Measurements from ENCODE around the gene CHPF.

The CHPF gene

DNA sequence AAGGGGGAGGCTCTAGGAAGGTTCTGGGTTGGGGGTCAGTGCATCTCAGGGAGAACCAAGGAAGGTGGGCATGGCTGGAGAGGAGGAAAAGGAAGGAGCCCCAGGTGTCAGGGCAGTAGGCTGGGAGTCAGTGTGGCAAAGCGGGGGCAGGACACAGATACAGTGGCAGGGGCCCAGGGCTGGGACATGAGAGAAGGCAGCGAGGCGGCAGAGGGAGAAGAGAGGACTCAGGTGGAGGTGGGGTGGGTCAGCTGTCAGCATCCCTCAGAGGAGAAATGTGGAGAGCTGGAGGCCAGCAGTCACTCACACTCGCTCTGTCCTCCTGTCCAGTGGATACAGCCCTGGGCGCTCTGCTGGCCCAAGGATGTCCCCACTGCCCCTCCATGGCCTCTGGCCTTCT, 50.5 kb downstream of the CHPF start:
- no peaks in the 10 kb centered on the region for H3K27me3 ChIP-seq (ENCODE audit: low read length)
- H3K27ac ChIP-seq (ENCODE audit: low read depth, low read length), result no peak overlapping the region
- H3K79me2 ChIP-seq (ENCODE audit: insufficient read depth, low read length), result no peaks in the 10 kb centered on the region
- H3K9ac ChIP-seq (ENCODE audit: low read length), result no peak overlapping the region
- H3K36me3 ChIP-seq (ENCODE audit: low read length), result no peaks in the 10 kb centered on the region
- no peak overlapping the region for H3K4me3 ChIP-seq (ENCODE audit: insufficient read depth, low read length, poor library complexity, severe bottlenecking)
- H4K20me1 ChIP-seq (ENCODE audit: low read depth, low read length), result no peaks in the 10 kb centered on the region
- no peaks in the 10 kb centered on the region for H3K9me3 ChIP-seq (ENCODE audit: insufficient read depth, low read length)
- no peaks in the 10 kb centered on the region for H3F3A ChIP-seq (ENCODE audit: insufficient read depth)
- H2AFZ ChIP-seq (ENCODE audit: low read depth, low read length, severe bottlenecking), result no peak overlapping the region
- no peak overlapping the region for H3K4me2 ChIP-seq (ENCODE audit: low read depth, low read length, poor library complexity, severe bottlenecking)
- H3K9me2 ChIP-seq (replicated peaks; ENCODE audit: insufficient read depth, low read length), result no peaks in the 10 kb centered on the region
- TF ChIP-seq EZH2phosphoT487 (conservative IDR thresholded peaks at IDR 0.05; ENCODE audit: low read length), result no peak
- TF ChIP-seq, protein P1, sequence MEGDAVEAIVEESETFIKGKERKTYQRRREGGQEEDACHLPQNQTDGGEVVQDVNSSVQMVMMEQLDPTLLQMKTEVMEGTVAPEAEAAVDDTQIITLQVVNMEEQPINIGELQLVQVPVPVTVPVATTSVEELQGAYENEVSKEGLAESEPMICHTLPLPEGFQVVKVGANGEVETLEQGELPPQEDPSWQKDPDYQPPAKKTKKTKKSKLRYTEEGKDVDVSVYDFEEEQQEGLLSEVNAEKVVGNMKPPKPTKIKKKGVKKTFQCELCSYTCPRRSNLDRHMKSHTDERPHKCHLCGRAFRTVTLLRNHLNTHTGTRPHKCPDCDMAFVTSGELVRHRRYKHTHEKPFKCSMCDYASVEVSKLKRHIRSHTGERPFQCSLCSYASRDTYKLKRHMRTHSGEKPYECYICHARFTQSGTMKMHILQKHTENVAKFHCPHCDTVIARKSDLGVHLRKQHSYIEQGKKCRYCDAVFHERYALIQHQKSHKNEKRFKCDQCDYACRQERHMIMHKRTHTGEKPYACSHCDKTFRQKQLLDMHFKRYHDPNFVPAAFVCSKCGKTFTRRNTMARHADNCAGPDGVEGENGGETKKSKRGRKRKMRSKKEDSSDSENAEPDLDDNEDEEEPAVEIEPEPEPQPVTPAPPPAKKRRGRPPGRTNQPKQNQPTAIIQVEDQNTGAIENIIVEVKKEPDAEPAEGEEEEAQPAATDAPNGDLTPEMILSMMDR (IDR thresholded peaks at IDR 0.05; ENCODE audit: insufficient read depth, low read length, poor library complexity, severe bottlenecking), result no peak

DNA sequence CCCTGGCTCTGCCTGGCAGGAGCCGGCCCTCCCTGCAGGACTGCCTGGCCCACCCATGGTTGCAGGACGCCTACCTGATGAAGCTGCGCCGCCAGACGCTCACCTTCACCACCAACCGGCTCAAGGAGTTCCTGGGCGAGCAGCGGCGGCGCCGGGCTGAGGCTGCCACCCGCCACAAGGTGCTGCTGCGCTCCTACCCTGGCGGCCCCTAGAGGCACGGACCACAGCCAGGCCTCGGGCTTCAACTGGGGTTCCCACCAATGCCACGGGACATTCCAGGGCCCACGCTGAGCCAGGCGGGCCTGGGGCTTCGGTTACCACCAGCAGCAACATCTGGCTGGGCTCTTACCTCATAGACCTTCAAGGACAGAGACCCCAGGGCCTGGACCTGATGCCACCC, 51.0 kb downstream of the CHPF start:
- Histone ChIP-seq H4K20me1 (ENCODE audit: low read depth, low read length) (no peaks in the 10 kb centered on the region), H3K9me2 (replicated peaks; ENCODE audit: insufficient read depth, low read length) (no peaks in the 10 kb centered on the region), H3K4me2 (ENCODE audit: low read depth, low read length, poor library complexity, severe bottlenecking) (no peak overlapping the region), H3K9ac (ENCODE audit: low read length) (no peak overlapping the region), H3F3A (ENCODE audit: insufficient read depth) (no peaks in the 10 kb centered on the region), H3K27ac (ENCODE audit: low read depth, low read length) (no peak overlapping the region), H3K36me3 (ENCODE audit: low read length) (no peaks in the 10 kb centered on the region), H3K9me3 (ENCODE audit: insufficient read depth, low read length) (no peaks in the 10 kb centered on the region), H3K27me3 (ENCODE audit: low read length) (no peaks in the 10 kb centered on the region), H3K4me3 (ENCODE audit: insufficient read depth, low read length, poor library complexity, severe bottlenecking) (no peak overlapping the region), H2AFZ (ENCODE audit: low read depth, low read length, severe bottlenecking) (no peak overlapping the region), H3K79me2 (ENCODE audit: insufficient read depth, low read length) (no peaks in the 10 kb centered on the region)
- TF ChIP-seq EZH2phosphoT487 (conservative IDR thresholded peaks at IDR 0.05; ENCODE audit: low read length), result no peak
- TF ChIP-seq, protein P1 (IDR thresholded peaks at IDR 0.05; ENCODE audit: insufficient read depth, low read length, poor library complexity, severe bottlenecking), result no peak

DNA sequence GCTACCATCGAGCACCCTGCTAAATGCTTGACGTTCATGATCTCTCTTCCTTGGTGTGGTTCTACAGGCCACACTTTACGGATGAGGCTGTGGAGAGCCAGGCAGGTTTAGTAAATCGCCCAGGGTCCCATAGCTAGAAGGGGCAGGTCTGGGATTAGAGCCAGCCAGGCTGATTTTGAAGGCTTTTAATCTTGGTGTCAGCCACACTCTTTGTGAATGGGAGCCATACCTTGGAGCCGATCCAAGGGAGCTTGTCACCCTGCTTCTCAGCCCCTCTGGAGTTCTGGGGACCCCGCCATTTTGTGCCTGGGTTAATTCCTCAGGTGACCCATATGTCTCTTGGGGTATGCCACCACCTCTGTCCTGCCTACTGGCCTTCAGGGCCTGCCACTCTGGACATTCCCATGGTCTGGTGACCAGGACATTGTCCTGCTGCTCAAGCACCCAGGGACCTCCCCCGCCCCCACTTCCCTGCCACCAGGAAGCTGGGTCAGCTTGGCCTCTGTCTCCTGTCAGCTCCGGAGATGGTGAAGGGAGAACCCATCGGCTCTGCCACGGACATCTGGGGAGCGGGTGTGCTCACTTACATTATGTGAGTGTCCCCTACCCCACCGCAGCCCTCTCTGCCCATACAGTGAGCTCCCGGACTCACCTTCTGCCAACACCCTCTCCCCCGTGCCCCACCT, 52.2 kb downstream of the CHPF start:
- TF ChIP-seq EZH2phosphoT487 (conservative IDR thresholded peaks at IDR 0.05; ENCODE audit: low read length), result no peak
- TF ChIP-seq, protein P1 (IDR thresholded peaks at IDR 0.05; ENCODE audit: insufficient read depth, low read length, poor library complexity, severe bottlenecking), result no peak
- H3K79me2 ChIP-seq (ENCODE audit: insufficient read depth, low read length), result no peaks in the 10 kb centered on the region
- no peak overlapping the region for H3K4me2 ChIP-seq (ENCODE audit: low read depth, low read length, poor library complexity, severe bottlenecking)
- no peak overlapping the region for H3K4me3 ChIP-seq (ENCODE audit: insufficient read depth, low read length, poor library complexity, severe bottlenecking)
- no peak overlapping the region for H3K9ac ChIP-seq (ENCODE audit: low read length)
- no peaks in the 10 kb centered on the region for H3K9me3 ChIP-seq (ENCODE audit: insufficient read depth, low read length)
- H3K27ac ChIP-seq (ENCODE audit: low read depth, low read length), result no peak overlapping the region
- H4K20me1 ChIP-seq (ENCODE audit: low read depth, low read length), result no peaks in the 10 kb centered on the region
- H2AFZ ChIP-seq (ENCODE audit: low read depth, low read length, severe bottlenecking), result no peak overlapping the region
- no peaks in the 10 kb centered on the region for H3K9me2 ChIP-seq (replicated peaks; ENCODE audit: insufficient read depth, low read length)
- H3F3A ChIP-seq (ENCODE audit: insufficient read depth), result no peaks in the 10 kb centered on the region
- no peaks in the 10 kb centered on the region for H3K36me3 ChIP-seq (ENCODE audit: low read length)
- H3K27me3 ChIP-seq (ENCODE audit: low read length), result no peaks in the 10 kb centered on the region

Measured in SU-DHL-6 (cell line).